Measurements from ENCODE around the gene OLFML2A.

Gene OLFML2A

GRCh38 chr9:124764774-124765438, 12.0 kb upstream of the OLFML2A start:
- H3K4me3 ChIP-seq (ENCODE audit: low read depth, low read length) = no peak overlapping the region
- peak; percentile 41 for TF ChIP-seq CTCF (IDR thresholded peaks at IDR 0.05; ENCODE audit: low read depth, low read length)
- in situ Hi-C loops (cut with HindIII; ENCODE audit: low sequenced_read_pairs) = no loop called here
- no peak for DNase-seq (ENCODE audit: low read depth, low spot score)

- in situ Hi-C loops (cut with HindIII; ENCODE audit: low sequenced_read_pairs) = no loop called here
Measured at GRCh38 chr9:124765439-124765835, 11.5 kb upstream of the OLFML2A start.

GRCh38 chr9:124766326-124766725, 10.6 kb upstream of the OLFML2A start:
- in situ Hi-C loops (cut with HindIII; ENCODE audit: low sequenced_read_pairs) = no loop called here
- no peak overlapping the region for H3K4me3 ChIP-seq (ENCODE audit: low read depth, low read length)
- no peak for DNase-seq (ENCODE audit: low read depth, low spot score)
- TF ChIP-seq CTCF (IDR thresholded peaks at IDR 0.05; ENCODE audit: low read depth, low read length) = no peak

More at GRCh38 chr9:124765439-124765835, 11.5 kb upstream of the OLFML2A start:
- TF ChIP-seq CTCF (IDR thresholded peaks at IDR 0.05; ENCODE audit: low read depth, low read length) = no peak
- DNase-seq (ENCODE audit: low read depth, low spot score) = no peak
- no peak overlapping the region for H3K4me3 ChIP-seq (ENCODE audit: low read depth, low read length)

DNA sequence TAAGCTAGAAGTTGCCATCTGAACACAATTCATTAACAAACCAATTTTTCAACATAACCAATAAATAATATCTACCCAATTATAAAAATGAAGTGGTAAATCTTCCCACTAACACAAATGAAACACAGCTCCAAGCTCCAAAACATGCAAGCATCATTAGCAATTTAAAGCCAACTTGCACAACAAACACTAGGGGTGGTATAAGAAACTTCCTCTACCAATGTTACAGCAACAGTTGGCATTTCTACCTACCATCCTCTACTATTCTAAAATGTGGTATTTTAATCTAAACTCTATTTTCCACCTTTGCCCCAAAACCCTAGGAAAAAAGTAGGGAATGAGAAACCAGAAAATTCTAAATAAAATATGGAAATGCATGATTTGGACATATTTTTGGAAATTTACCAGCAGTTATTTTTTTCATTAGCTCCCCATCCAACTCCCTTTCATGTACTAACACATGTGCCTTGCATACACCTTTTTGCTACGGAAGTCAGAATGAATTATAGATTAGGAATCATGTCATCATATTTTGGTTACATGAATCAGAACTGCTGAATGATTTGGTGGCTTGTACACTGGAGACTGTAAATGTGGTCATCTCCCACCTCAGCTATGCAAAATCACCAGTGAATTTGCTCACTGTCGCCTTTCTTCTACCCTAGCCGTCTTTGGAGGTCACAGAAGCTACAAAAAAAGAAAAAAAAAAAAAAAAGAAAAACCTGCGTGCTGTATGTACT, 9.9 kb upstream of the OLFML2A start:
- no peak overlapping the region for H3K4me3 ChIP-seq (ENCODE audit: low read depth, low read length)
- in situ Hi-C loops (cut with HindIII; ENCODE audit: low sequenced_read_pairs) = no loop called here
- DNase-seq (ENCODE audit: low read depth, low spot score) = no peak
- TF ChIP-seq CTCF (IDR thresholded peaks at IDR 0.05; ENCODE audit: low read depth, low read length) = no peak

- no peak overlapping the region for H3K4me3 ChIP-seq (ENCODE audit: low read depth, low read length)
- in situ Hi-C loops (cut with HindIII; ENCODE audit: low sequenced_read_pairs) = no loop called here
- DNase-seq (ENCODE audit: low read depth, low spot score) = no peak
- TF ChIP-seq CTCF (IDR thresholded peaks at IDR 0.05; ENCODE audit: low read depth, low read length) = no peak
Measured at GRCh38 chr9:124767821-124768220, 9.1 kb upstream of the OLFML2A start.

GRCh38 chr9:124768334-124768733, 8.6 kb upstream of the OLFML2A start:
- DNase-seq (ENCODE audit: low read depth, low spot score) = no peak
- TF ChIP-seq CTCF (IDR thresholded peaks at IDR 0.05; ENCODE audit: low read depth, low read length) = no peak
- in situ Hi-C loops (cut with HindIII; ENCODE audit: low sequenced_read_pairs) = no loop called here
- no peak overlapping the region for H3K4me3 ChIP-seq (ENCODE audit: low read depth, low read length)

Measured in astrocyte of the spinal cord (primary cell).